LNCaP clone FGC (cell line): Measurements from ENCODE around the gene DOK6.
"Not testable (repeated sequence)": the region's sequence is repeated elsewhere in the genome, so short reads cannot be mapped to it uniquely, and the experiment has no call there.

ENCODE experiments used
- DNase-seq: peaks from one replicate; pipeline ENCODE4 v3.0.0-alpha.2; 2011; ENCODE audit warnings: low read depth
- H3K4me3 ChIP-seq: 2 replicates; pipeline ENCODE4 v1.5.1; 2011; ENCODE audit warnings: mild to moderate bottlenecking, low read depth, low read length, control low read depth
- CTCF ChIP-seq: IDR thresholded peaks from 2 replicates; pipeline ENCODE4 v1.5.1; 2012; ENCODE audit warnings: mild to moderate bottlenecking; ENCODE audit not compliant: control insufficient read depth, insufficient read depth; ENCODE audit errors: extremely low read depth

Gene DOK6

GRCh38 chr18:69874058-69874457 is 473.4 kb downstream of the DOK6 start:
- DNase-seq = no peak
- no peak for TF ChIP-seq CTCF
- H3K4me3 ChIP-seq = no peak overlapping the region

DNA sequence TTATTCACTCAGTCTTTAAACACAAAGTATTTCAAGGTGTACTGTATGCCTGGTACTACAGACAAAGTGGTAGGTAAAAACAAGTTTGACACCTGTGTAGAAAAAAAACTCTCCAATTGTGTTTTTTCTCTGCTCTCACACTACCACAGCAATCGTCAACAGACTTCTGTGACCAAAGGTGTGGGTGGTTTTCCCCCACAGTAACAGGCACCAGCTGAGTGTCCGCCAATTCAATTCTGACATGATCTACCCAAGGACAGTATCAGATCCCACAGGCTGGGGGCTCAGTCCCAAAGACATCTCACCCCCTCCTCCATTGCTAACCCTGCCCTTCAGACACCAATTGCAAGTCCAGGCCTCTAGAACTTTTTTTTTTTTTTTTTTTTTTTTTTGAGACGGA is 475.8 kb downstream of the DOK6 start:
- no peak overlapping the region for H3K4me3 ChIP-seq
- TF ChIP-seq CTCF = no peak
- no peak for DNase-seq

DNA sequence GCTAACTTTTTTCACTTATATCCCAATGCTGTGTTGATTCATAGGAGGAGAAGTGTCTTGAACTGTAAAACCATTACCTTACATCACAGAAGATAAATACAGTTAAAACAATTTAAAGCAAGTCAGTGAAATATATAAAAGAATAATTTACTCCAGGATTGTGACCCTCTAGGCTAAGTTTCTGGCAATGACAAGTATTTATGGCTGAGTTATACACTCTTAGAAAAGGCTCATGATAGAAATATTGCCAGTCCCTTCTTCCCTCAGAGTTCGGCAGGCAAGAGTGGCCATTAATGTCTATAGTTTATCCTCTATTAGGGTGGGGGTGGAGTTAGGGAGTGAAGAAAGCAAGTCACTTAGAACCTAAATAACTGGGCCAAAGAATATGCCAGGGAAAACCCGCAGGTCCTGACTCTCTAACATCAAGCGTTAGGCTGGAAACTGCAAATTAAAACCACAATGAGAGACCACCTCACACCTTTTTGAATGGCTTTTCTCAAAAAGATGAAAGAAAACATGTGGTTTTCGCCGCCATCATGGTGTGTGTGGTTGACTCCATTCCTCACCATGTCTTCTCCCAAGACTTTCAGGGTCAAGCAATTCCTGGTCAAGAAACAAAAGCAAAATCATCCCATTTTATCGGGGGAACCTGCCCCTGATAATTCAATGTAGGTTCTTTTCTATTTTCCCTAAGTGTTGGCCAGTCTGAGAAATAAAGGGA is 477.7 kb downstream of the DOK6 start:
- no peak for DNase-seq
- TF ChIP-seq CTCF = no peak
- no peak overlapping the region for H3K4me3 ChIP-seq

DNA sequence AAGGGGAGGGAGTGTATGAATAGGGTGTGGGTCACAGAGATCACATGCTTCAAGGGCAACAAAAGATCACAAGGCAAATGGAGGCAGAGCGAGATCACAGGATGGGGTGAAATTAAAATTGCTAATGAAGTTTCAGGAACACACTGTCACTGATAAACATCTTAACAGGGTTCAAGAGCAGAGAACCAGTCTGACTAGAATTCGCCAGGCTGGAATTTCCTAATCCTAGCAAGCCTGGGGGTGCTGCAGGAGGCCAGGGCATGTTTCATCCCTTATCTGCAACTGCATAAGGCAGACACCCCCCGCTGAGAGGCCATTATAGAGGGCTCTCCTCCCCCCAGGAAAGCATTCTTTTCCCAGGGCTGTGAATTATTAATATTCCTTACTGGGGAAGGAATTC is 478.4 kb downstream of the DOK6 start:
- H3K4me3 ChIP-seq, DNase-seq: not testable (repeated sequence)

GRCh38 chr18:69880083-69880482 is 479.4 kb downstream of the DOK6 start:
- no peak for DNase-seq
- no peak overlapping the region for H3K4me3 ChIP-seq
- no peak for TF ChIP-seq CTCF

- H3K4me3 ChIP-seq = no peak overlapping the region
- DNase-seq = no peak
- no peak for TF ChIP-seq CTCF
Observed at GRCh38 chr18:69882965-69883668, 482.4 kb downstream of the DOK6 start.

DNA sequence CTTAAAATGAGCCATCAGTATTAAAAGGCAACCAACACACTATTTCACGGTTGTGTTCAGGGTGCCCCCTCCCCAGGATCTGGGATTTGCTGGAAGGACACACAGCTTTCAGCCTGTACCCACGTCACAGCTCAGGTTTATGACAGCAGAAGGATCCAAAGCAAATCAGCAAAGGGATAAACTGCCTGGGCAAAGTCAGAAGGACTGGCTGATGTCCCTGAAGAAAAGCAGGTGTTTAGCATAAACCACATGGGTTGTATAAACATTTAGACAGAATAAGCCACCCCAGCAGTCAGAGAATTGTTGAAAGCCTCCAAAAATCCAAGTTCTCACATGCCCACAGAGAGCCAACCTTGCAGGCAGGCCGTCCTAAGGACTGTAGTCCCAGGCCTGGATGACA is 483.1 kb downstream of the DOK6 start:
- TF ChIP-seq CTCF = no peak
- H3K4me3 ChIP-seq = no peak overlapping the region
- DNase-seq = no peak
